ENCODE measurements around the gene GPR157.
"Not testable (repeated sequence)": the region's sequence is repeated elsewhere in the genome, so short reads cannot be mapped to it uniquely, and the experiment has no call there.

The GPR157 gene

GRCh38 chr1:9145714-9146113 is 16.8 kb upstream of the GPR157 start:
- DNase-seq: no peak

- no peak for DNase-seq
These were observed 16.2 kb upstream of the GPR157 start for GRCh38 chr1:9145021-9145668.

- DNase-seq: not testable (repeated sequence)
These were observed 15.6 kb upstream of the GPR157 start for GRCh38 chr1:9144494-9144893.

GRCh38 chr1:9143250-9143649 is 14.3 kb upstream of the GPR157 start:
- no peak for DNase-seq

GRCh38 chr1:9139930-9140329 is 11.0 kb upstream of the GPR157 start:
- DNase-seq: no peak

GRCh38 chr1:9136932-9137331 is 8.0 kb upstream of the GPR157 start:
- DNase-seq: no peak

GRCh38 chr1:9135073-9135836 is 6.4 kb upstream of the GPR157 start:
- no peak for DNase-seq

- DNase-seq: no peak
These were observed 5.1 kb upstream of the GPR157 start for GRCh38 chr1:9133870-9134585.

- DNase-seq: peak; percentile 80
These were observed 552 bp upstream of the GPR157 start for GRCh38 chr1:9129266-9130041.

- DNase-seq: no peak
These were observed 759 bp downstream of the GPR157 start for GRCh38 chr1:9128166-9128519.

- no peak for DNase-seq
These were observed 1.3 kb downstream of the GPR157 start for GRCh38 chr1:9127395-9128165.

- DNase-seq: no peak
These were observed 2.4 kb downstream of the GPR157 start for GRCh38 chr1:9126511-9126910.

GRCh38 chr1:9125847-9126246 is 3.1 kb downstream of the GPR157 start:
- DNase-seq: not testable (repeated sequence)

- no peak for DNase-seq
These were observed 3.6 kb downstream of the GPR157 start for GRCh38 chr1:9125325-9125724.

GRCh38 chr1:9124389-9124788 is 4.5 kb downstream of the GPR157 start:
- DNase-seq: not testable (repeated sequence)

GRCh38 chr1:9123665-9124064 is 5.2 kb downstream of the GPR157 start:
- not testable (repeated sequence) for DNase-seq

GRCh38 chr1:9121496-9122409 is 7.1 kb downstream of the GPR157 start:
- no peak for DNase-seq

GRCh38 chr1:9120312-9120958 is 8.5 kb downstream of the GPR157 start:
- no peak for DNase-seq

- DNase-seq: no peak
These were observed 9.2 kb downstream of the GPR157 start for GRCh38 chr1:9119745-9120144.

- no peak for DNase-seq
These were observed 10.7 kb downstream of the GPR157 start for GRCh38 chr1:9118186-9118585.

Measured in effector CD4-positive, alpha-beta T cell (primary cell).